Effector memory CD4-positive, alpha-beta T cell (primary cell): ENCODE measurements around the gene TMEM140.
"Not testable (repeated sequence)": the region's sequence is repeated elsewhere in the genome, so short reads cannot be mapped to it uniquely, and the experiment has no call there.

Experiments used
- DNase-seq, 3 donors: peaks; one replicate each; pipeline ENCODE4 v3.0.0-alpha.2; 2020
- H3K27ac ChIP-seq: 2 replicates; pipeline ENCODE4 v1.7.0; 2013; ENCODE audit warnings: mild to moderate bottlenecking, low read length, moderate library complexity; ENCODE audit not compliant: insufficient read depth, poor library complexity, severe bottlenecking
- H3K27me3 ChIP-seq: replicated peaks from 2 replicates; pipeline ENCODE4 v1.7.0; 2013; ENCODE audit warnings: mild to moderate bottlenecking, low read length; ENCODE audit not compliant: insufficient read depth, control insufficient read depth, poor library complexity, severe bottlenecking
- H3K36me3 ChIP-seq: 2 replicates; pipeline ENCODE4 v1.7.0; 2013; ENCODE audit warnings: mild to moderate bottlenecking, low read length, moderate library complexity; ENCODE audit not compliant: control insufficient read depth, insufficient read depth
- H3K4me1 ChIP-seq: 2 replicates; pipeline ENCODE4 v1.7.0; 2013; ENCODE audit warnings: low read length, mild to moderate bottlenecking; ENCODE audit not compliant: control insufficient read depth, insufficient read depth, poor library complexity, severe bottlenecking
- H3K4me3 ChIP-seq: 2 replicates; pipeline ENCODE4 v1.7.0; 2013; ENCODE audit warnings: low read length, low read depth, mild to moderate bottlenecking; ENCODE audit not compliant: insufficient read depth, poor library complexity, severe bottlenecking
- H3K9me3 ChIP-seq: 2 replicates; pipeline ENCODE4 v1.7.0; 2013; ENCODE audit warnings: mild to moderate bottlenecking, low read length, moderate library complexity; ENCODE audit not compliant: control insufficient read depth

Gene TMEM140

DNA sequence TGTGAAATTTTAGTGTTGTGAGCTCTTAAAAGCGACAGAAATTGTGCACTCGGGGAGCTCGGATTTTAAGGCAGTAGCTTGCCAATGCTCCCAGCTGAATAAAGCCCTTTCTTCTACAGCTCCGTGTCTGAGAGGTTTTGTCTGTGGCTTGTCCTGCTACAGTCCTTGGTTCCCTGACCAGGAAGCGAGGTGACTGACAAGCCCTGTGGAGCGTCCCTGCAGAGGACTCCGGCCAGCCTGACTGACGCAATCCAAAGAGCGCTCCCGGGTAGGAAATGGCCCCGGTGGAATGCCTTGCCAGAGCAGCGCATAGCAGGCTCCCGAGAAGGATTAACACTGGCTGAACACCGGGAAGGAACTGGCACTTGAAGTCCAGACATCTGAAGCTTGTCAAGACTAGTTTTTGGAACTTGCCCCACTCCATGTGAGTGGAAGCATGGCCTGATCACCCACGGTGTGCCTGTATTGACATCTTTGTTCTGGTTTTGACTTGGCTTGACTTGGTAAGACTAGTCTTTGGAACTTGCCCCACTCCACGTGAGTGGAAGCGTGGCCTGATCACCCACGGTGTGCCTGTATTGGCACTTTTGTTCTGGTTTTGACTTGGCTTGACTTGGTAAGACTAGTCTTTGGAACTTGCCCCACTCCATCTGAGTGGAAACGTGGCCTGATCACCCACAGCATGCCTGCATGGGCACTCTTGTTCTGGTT is 23.9 kb downstream of the TMEM140 start:
- peak overlapping the region; percentile 96 for H3K27ac ChIP-seq
- H3K4me3 ChIP-seq, H3K9me3 ChIP-seq, DNase-seq, H3K27me3 ChIP-seq: not testable (repeated sequence)
- peaks cover 13% of the 10 kb centered on the region for H3K4me1 ChIP-seq
- H3K36me3 ChIP-seq, result peaks cover 11% of the 10 kb centered on the region

DNA sequence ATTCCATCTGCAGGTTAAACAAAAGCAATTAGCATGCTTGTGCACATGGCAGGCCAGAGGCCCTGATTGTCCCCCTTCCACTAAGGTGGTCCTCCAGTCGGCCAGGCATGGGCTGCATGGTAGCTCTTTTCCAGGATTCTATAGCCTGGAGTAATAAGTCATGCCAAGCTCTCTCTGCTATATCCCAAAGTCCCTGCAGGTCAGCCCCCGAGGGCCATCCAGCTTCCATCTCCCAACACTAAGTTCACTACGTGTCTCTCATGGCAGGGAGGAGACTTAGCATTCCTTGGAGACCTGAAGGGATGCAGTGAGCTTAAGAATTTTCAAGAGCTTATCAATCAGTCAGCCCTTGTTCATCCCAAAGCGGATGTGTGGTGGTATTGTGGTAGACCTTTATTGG is 26.0 kb downstream of the TMEM140 start:
- DNase-seq, H3K4me1 ChIP-seq, H3K36me3 ChIP-seq, H3K9me3 ChIP-seq, H3K27me3 ChIP-seq, H3K4me3 ChIP-seq, H3K27ac ChIP-seq: not testable (repeated sequence)

DNA sequence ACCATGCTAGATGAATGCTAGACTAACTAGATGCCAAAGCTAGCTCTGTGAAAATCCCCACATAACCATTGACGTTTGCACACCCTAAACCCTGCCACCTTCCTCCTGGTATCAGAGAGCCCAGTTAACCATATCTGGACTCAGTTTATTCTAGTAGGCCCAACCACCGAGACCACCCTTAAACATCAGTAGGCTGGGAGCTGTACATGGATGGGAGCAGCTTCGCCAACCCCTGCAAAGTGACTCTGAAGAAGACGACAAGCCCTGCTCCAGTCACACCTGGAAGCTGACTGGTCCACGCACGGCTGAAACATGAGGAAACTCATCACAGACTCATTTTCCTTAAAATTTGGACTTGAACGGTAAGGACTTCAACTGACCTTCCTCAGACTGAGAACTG is 27.1 kb downstream of the TMEM140 start:
- H3K4me3 ChIP-seq, result no peak overlapping the region
- H3K36me3 ChIP-seq, result no peaks in the 10 kb centered on the region
- no peaks in the 10 kb centered on the region for H3K27me3 ChIP-seq
- no peak for DNase-seq
- H3K9me3 ChIP-seq, result peaks cover 4% of the 10 kb centered on the region
- H3K4me1 ChIP-seq, result no peaks in the 10 kb centered on the region
- H3K27ac ChIP-seq, result no peak overlapping the region

DNA sequence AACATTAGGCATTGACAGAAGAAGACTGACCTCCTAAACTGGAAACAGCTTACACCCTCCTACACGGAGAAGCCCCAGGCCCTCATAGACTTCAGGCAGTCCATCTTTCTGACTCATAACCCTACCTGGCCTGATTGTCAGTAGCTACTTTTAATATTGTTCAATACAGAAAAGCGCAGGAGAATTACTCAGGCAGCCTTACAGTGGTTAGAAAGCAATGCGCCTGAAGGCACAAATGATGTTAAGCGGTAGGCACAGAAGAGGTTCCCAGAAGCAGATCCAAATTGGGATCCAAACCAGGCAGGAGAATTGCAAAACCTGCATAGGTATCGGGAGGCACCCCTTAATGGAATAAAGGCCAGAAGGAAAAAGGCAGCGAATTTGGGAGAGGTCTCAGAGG is 28.1 kb downstream of the TMEM140 start:
- no peak for DNase-seq
- H3K27ac ChIP-seq, result no peak overlapping the region
- H3K4me1 ChIP-seq, result no peaks in the 10 kb centered on the region
- peaks cover 3% of the 10 kb centered on the region for H3K36me3 ChIP-seq
- H3K4me3 ChIP-seq, result no peak overlapping the region
- peaks cover 7% of the 10 kb centered on the region for H3K9me3 ChIP-seq
- H3K27me3 ChIP-seq, result no peaks in the 10 kb centered on the region

DNA sequence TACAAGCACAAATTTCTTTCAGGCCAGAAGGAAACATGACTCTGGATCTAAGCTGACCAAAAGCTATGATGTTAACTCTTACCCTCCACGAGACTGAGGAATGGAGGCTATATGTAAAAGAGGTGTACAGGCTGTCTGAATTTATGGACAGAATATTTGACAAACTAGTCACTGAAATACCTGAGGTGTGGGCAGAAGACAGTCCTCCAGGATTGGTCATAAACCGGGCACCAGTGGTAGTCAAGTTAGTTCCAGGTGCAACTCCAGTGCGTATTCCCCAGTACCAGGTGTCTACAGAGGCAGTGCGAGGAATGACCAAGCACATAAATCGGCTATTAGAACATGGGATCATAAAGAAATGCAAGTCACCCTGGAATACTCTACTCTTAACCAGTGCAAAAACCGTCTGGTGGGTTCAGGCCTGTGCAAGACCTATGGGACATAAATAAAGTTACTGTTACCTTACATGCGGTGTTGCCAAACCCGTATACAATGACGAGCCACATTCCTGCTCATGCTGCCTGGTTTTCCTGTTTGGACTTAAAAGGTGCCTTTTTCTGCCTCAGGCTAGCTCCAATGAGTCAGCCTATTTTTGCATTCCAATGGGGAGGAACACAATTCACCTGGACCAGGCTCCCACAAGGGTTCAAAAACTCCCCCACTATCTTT is 29.3 kb downstream of the TMEM140 start:
- no peak overlapping the region for H3K4me3 ChIP-seq
- no peak overlapping the region for H3K27ac ChIP-seq
- H3K9me3 ChIP-seq, result peaks cover 19% of the 10 kb centered on the region
- H3K36me3 ChIP-seq, result peaks cover 3% of the 10 kb centered on the region
- no peaks in the 10 kb centered on the region for H3K4me1 ChIP-seq
- H3K27me3 ChIP-seq, result no peaks in the 10 kb centered on the region
- DNase-seq, result no peak

DNA sequence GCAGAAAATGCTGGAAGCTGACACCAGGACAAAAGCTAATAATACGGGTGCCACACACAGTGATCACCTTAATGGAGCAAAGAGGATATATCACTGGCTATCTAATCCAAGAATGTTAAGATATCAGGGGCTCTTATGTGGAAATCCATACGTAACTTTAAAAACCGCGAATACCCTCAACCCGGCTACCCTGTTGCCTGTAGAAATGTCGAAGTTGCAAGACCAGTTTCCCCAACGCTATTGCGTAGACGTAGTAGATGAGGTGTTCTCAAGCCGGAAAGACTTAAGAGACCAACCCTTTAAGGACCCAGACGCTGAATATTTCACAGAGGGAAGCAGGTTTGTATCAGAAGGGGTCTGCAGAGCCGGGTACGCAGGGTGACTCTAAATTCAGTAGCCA is 30.5 kb downstream of the TMEM140 start:
- H3K36me3 ChIP-seq, result peaks cover 11% of the 10 kb centered on the region
- H3K4me1 ChIP-seq, result no peaks in the 10 kb centered on the region
- no peak overlapping the region for H3K4me3 ChIP-seq
- H3K9me3 ChIP-seq, result peaks cover 30% of the 10 kb centered on the region
- DNase-seq, result no peak
- H3K27me3 ChIP-seq, result no peaks in the 10 kb centered on the region
- no peak overlapping the region for H3K27ac ChIP-seq

DNA sequence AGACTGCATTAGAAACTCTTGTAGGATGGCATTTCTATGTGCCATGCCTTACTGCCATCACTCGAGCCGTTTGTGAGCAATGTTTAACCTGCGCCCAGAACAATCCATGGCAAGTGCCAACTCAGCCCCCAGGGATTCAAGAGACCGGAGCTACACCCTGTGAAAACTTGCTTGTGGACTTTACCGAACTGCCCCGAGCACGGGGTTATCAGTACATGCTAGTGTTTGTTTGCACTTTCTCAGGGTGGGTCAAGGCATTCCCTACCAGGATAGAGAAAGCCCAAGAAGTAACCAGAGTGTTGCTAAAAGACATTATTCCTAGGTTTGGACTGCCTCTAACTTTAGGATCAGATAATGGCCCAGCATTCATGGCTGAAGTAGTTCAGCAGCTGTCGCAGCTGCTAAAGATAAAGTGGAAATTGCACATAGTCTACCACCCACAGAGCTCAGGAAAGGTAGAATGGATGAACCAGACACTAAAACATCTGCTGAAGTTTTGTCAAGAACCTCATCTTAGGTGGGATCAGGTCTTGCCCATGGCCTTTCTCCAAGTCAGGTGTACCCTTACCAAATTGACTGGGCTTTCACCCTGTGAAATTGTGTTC is 31.6 kb downstream of the TMEM140 start:
- Histone ChIP-seq H3K4me1 (no peaks in the 10 kb centered on the region), H3K4me3 (no peak overlapping the region), H3K27me3 (no peaks in the 10 kb centered on the region), H3K27ac (no peak overlapping the region), H3K9me3 (peaks cover 30% of the 10 kb centered on the region), H3K36me3 (peaks cover 15% of the 10 kb centered on the region)
- DNase-seq, result no peak

DNA sequence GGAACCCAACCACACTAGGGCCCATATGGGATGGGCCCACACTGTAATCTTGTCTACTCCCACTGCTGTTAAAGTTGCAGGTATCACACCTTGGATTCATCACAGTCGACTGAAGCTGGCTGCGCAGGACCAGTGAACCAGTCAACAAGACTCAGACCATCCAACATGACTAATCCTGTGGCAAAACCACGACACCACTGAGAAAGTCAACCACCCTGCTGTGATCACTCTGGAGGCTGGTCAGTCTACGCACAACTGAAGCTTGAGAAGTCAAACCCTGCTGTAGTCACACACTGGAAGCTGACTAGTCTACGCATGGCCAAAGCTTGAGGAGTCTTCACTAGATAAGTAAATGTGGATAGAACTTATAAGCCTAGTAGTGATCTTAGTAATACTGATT is 32.2 kb downstream of the TMEM140 start:
- no peak for DNase-seq
- Histone ChIP-seq H3K9me3 (peaks cover 30% of the 10 kb centered on the region), H3K4me3 (no peak overlapping the region), H3K4me1 (no peaks in the 10 kb centered on the region), H3K27me3 (no peaks in the 10 kb centered on the region), H3K27ac (no peak overlapping the region), H3K36me3 (peaks cover 15% of the 10 kb centered on the region)

DNA sequence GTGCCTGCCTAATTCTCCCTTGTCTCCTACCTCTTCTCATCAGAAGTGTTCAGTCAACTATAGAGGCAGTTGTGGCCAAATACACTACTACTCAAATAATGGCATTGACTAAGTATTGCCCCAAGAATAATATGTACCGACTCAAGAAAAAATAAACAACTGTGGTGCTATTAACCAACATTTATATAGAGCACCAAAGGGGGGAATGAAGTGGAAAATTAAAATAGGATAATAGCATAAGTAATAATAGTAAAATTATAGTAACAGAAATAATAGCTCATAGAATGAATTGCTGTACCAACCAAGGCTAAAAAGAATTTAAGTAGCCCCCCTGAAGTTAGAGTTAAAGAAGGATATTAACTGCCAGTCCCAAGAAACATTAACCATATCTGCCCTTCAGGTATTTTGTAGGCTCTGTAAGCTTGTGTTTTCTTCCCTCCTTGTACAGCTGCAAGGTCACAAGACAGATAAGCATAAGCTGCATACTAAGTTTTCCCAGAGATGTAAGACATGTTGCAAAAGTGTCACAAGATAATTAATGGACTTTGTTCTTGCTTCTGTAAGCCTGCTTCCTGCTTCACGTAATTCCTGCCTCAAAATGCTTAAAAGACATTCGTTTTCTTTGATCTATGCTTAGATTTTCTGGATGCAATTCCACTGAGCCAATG is 33.5 kb downstream of the TMEM140 start:
- Histone ChIP-seq H3K36me3 (peaks cover 20% of the 10 kb centered on the region), H3K9me3 (peaks cover 30% of the 10 kb centered on the region), H3K27me3 (no peaks in the 10 kb centered on the region), H3K4me3 (no peak overlapping the region), H3K27ac (no peak overlapping the region), H3K4me1 (no peaks in the 10 kb centered on the region)
- no peak for DNase-seq
